ENCODE data around the gene GDPD4.
"Not testable (repeated sequence)": the region's sequence is repeated elsewhere in the genome, so short reads cannot be mapped to it uniquely, and the experiment has no call there.

Gene GDPD4, protein sequence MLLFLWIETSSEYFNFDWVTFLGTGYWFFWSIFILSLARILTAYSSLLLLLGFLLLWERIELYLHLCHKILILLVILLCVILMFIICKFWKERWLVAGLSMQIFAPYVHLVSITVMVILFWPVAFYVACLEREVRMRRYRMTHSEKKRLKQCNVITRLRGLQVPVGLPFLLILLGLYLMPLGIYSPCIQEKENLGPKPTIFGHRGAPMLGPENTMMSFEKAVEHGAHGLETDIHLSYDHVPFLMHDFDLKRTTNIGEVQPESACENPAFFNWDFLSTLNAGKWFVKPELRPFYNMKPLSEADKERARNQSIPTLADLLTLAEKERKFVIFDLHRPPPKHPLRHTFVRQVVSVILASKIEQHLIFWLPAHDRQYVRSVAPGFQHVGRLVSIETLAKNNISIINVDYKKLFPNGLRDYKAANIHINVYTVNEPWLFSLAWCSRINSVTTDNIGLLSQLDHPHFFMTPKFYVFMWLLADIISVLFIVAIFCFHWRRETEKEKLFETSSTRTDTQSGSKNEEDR

DNA sequence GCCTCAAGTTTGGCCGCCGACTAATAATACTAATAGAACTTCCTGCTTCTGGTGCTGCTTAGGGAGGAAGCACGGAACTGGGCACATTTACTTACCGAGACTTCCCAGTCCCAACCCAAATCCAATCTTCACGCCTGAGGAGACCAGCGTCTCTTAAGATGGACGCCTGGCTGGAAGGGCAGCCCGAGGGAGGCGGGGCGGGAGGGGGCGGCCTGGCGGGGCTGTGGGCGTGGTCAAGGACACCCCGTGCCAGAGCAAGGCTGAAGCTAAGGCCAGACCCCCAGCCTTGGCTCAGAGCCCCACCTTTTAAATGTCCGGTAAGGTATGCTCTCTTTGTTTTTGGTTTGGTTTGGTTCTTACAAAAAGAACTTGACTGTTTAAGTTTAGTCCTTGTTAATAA lies at the start of gene GDPD4:
TSS of gene GDPD4 (minus strand) at position 177 of the 400 bp plus-strand sequence. CDS start 16,549 bp downstream, outside the sequence.
- no peak for DNase-seq

DNA sequence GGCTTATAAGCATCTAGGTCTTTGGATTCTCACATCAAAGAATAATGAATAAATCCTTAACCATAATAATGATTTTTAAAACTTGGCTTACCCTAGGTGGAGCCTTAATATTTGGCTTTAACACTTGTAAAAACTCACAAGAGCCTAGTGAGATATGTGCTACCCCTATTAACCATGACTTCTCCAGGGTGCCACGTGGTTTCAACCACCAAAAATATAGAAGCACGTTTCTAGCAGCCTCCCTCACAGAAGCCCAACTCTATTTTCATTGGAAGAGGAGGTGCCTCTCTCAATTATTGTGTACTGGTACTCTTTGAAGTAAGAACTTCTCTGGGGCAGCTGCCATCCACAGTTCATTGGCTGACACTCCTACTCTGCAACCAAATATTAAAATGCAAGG lies 46.5 kb upstream of the GDPD4 start:
- DNase-seq, result no peak

DNA sequence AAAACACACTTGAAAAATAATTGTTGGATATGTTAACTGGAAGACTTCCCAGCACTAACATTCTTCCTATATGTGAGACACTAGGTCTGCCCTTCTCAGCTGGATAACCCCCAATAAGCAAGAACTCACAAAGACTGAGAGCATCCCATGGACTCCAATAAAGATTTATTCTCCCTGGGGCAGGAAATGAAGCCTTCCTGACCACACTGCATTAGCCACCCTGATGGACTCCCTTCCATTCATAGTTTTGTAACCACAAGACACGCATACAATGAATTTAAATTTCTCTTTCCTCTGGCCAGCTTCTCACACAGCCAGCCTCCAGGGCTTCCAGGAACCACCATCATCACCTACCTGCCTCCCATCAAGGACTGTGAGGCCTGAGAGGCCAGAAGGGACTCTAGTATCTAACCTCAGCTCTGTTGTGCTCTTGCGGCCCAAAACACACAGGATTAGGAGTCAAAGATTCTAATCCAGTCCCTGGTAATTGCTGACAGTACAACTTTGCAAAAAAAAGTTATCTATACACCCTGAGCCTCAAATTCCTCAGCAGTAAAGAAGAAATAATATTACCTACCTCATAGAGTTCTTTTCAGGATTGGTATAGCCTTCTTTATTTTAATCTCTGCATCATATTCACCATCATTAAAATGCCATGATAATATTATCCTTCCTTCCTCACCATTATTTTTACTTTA lies 45.6 kb upstream of the GDPD4 start:
- DNase-seq, result no peak

DNA sequence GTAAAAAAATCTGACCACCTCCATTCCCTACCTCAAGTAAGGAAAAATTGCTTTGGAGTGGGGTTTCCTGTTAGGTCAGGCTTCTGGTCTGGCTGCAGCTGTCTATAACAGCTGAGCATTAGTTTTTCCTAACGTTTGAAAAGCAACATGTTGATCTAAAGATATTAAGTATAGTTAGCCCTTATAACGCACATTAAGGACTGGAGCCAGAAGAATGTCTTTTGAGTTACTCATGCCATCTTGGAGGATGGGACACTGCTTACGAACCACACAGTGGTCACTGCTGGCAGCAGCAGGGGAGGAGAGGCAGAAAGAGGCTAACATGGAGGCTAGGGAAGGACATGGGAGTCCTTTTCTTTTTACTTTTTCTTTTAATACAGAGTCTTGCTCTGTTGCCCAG lies 44.1 kb upstream of the GDPD4 start:
- DNase-seq, result no peak

DNA sequence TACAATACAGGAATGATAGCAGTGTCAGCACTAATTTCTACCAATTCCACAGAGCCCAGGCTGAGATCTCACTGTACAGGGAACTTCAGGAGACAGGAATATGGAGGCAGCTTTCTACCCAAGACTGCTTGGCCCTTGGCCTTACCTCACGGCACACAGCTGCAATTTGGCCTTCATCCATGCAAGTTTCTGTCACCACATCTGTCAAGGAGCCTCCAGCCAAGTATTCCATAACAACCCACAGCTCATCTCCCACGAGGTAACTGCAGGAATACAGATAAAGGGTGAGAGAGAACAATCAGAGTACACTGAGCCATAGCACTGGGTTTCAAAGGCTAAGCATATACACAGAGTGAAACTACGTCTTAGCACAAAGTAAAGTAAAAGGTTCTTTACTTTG lies 39.0 kb upstream of the GDPD4 start:
- no peak for DNase-seq

DNA sequence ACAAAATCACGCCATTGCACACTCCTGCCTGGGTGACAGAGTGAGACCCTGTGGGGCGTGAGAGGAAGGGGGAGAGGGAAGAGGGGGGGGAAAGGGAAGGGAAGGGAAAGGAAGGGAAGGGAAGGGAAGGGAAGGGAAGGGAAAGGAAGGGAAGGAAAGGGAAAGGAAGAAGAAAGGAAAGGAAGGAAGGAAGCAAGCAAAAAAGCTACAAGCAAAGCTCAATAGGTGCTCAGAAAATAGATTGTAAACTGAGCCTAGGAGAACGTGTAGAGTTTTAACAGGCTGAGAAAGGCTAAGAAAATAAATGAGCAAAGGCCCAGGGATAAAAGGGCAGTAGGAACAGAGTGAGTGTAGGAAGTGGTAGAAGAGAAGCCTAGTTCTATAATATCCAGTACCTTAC lies 30.8 kb upstream of the GDPD4 start:
- DNase-seq, result no peak

DNA sequence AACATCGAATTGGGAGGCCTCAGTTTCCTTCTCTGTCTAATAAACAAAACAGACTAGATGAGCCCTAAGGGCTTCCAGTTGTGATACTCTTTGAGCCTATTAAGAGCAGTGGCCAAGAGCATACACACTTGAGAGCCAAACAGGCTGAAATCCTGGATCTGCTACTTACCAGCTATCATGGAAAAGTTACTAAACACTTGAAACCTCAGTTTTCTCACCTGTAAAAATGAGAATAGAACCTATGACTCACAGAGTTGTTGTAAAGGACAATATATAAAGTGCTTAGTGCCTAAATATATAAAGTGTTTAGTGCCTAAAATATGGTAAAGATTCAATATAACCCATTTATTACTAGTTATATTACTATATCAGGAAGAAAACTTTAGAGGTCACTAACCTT lies 23.7 kb upstream of the GDPD4 start:
- DNase-seq, result no peak

DNA sequence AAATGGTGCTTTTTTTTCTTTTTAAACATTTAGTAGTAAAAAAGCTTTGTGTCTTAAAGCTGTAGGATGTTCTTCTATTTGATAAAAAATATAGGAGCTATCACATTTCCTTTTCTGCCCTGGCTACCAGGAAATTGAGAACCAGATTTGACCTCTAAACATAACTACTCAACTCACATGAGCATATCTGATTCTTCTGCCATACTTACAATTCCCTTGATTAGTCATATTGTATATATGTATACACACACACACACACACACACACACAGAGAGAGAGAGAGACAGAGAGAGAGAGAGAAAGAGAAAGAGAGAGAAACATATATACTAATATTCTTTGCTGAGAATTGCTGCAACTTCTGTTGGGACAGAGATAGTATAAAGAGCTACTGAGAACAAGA lies 23.0 kb upstream of the GDPD4 start:
- no peak for DNase-seq

DNA sequence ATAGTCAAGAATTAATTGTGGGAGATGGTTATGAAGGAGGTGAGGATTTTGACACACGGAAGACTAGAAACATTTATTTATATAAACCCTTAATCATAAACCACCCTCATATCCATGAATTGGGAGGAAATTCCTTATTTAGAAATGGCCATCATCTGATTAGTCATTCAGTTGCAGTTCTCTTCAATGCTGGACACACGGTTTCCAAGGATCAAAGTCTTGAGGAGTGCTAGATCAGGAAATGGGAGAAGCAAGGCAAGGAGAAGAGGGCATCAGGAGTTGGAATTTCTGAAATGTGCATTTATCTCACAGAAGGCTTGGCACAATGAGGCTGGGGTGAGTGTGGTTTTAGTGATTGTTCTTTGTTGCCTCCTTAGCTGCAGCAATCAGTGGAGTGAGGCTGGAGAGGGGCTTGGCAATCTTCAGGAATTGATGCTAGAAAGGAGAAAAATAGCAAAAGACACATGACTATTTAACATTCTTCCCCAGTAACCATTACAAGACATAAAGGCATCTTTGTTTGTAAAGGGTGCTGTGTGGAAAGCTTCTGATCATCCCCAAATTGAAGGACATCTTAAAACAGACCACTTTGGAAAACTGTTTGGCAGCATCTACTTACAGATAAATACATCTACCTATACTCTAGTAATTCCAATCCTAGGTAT lies 21.6 kb upstream of the GDPD4 start:
- DNase-seq, result no peak

DNA sequence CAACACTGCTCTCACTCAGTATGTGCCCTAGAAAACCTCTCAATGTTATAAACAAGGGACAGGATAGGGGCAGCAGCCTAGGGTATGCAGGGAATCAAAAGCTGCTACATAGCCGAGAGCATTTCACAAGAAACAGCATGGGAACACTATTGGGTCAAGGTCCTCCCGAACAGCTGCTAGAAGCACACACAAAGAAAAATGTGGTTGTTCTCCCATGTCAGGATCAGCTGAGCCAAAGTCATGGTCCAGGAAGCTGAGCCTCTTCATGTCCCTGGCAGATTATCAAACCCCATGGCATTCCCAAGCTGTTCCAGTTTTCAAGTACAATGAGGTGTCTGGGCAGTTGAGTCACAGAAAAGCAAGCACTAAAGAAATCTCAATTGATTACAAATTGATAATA lies 21.0 kb upstream of the GDPD4 start:
- no peak for DNase-seq

DNA sequence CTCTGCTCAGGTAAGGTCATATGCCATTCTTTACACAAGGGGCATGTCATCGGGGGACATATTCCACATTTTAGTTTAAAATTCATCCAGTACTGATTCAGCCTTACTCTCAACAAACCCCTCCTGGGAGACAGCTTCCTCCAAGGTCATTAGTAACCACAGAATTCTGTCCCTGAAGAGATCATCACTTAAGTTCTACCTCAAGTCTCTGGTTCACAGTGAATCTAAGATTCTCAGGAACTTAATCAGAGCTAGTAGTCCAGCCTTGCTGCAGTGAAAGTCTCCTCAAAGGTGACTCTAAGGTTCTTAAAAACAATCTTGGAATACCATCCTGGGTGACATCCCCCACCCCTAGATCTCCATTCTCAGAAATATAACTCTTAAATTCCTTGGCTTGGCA lies 18.9 kb upstream of the GDPD4 start:
- DNase-seq, result no peak

DNA sequence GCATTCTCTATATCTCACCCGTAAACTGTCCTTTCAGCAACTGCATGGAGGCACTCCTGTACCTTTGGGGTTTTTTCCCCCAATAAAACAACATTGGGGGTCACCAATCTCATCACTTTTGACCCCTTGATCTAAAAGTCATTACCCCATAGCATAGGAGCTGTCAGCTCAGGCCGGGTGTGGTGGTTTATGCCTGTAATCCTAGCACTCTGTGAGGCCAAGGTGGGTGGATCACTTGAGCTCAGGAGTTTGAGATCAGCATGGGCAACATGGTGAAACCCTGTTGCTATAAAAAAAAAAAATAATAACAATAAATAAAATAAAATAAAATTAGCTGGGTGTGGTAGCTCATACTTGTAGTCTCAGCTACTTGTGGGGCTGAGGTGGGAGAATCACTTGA lies 17.1 kb upstream of the GDPD4 start:
- no peak for DNase-seq

DNA sequence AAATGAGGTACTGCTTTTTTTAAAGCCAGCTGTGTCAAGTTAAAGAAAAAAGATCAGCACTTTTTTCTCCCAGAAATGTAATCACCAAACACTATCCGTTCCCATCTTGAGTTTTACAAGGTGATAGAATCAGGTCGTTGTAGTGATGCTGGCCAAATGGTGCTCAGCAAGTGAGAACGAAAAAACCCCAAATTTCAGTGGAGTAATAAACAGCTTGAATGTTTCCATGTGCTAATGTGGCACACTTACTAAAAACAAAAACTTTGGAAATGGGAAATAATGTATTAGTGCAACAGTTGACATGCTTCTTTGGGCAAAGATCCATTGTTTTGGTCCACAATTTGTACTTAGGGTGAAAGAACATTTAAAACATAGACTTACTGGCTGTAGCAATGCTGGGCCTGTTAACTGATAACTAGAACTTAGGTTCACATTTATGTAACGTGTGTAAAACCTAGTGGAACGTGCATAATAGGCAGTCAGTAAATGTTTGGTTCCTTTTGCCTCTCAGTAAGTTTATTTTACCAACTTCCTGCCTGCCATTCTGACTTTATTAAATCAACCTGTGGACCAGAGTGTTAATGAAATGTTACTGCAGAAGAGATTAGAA lies 15.4 kb upstream of the GDPD4 start:
- DNase-seq, result no peak

DNA sequence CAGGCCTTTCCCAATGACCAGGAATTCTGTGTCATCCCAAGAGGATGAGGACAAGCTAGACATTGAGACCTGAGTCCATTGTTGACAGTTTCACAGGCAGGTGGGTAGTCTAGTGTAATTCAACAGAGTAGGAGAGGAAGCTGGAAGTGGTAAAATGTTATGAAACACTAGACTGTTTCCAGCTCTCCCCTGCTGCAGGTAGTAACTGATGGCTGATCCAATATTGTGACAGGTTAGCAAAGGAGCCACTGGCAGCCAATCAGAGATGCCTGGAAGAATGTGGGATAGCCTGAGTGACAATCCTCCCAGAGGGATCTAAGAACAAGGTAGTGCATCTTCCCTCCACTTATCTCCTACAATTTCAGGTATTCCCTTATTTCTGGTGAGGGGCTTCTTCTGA lies 10.6 kb upstream of the GDPD4 start:
- no peak for DNase-seq

DNA sequence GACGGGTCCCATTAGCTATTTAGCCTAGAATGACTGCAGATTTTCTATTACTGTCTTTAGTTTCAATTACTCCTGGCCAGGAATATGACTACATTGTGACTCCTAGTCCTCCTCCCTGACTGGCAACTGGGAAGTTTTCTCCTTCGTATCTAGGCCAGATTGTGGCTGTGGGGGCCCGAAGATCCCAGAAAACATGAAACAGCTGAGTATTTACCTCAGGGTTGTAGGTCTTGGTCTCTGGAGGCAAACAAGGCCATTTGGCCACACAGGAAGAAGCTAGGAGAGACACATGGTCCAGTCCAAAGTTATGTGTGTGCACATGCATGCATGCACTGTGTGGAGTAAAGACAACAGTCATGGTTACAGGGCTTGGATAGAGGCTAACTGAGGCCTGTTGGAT lies 10.2 kb upstream of the GDPD4 start:
- DNase-seq, result no peak

DNA sequence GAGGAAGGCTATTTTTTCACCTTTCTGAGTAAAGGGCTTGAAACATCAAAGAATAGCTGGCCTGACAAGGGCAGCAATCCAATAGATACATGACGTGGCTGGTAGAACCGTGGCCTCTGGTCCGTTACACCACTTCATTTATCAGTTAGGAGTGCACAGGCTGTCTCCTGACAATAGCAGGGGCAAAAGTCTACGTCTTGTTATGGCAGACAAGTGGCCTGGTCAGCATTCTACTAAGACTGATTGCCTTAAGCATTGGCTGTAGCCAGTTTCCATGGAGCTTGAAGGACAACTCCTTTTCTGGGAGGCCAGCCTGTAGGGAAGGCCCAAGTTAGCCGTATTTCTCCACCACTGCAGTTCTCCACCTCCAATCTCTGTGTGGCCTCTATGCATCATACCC lies 9.2 kb upstream of the GDPD4 start:
- no peak for DNase-seq

DNA sequence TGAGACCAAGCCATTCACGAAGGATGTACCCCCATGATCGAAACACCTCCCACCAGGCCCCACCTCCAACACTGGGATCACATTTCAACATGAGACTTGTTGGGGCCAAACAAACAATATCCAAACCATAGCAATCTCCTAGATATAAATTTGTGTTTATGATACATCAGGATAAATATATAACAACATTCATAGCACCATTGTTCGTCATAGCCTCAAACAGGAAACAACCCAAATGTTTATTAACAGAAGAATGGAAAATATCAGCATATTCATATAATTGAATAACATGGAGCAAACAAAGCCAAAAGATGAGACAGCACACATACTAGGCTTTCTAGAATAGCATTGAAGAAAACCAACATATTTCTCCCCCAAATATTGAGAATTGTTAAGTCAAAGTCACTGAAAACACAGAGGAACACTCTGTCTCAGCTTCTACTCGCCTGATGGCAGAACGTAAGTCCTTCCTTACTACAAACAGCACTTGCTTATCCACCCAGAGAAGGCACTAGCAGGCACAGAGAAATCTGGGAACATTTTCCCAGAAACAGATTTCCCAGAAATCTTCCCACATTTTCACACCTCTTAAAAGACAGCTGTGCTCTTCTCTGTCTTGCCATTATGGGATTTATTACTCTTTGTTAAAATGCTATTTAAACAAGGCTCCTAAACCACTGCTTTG lies 8.1 kb upstream of the GDPD4 start:
- DNase-seq, result no peak

DNA sequence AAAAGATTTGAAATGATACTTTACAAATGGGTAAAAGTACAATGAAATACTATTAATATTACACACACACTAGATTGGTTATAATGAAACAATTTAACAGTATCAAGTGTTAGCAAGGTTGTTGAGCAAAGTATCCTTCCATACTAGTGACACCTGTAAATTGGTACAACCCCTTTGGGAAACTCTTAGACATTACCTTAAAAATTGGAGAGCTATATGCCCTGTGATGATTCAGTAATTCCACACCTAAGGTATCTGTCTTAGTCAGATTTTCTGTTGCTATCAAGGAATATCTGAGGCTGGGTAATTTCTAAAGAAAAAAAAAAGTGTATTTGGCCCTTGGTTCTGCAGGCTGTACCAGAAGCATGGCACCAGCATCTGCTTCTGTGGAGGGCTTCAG lies 7.4 kb upstream of the GDPD4 start:
- no peak for DNase-seq

DNA sequence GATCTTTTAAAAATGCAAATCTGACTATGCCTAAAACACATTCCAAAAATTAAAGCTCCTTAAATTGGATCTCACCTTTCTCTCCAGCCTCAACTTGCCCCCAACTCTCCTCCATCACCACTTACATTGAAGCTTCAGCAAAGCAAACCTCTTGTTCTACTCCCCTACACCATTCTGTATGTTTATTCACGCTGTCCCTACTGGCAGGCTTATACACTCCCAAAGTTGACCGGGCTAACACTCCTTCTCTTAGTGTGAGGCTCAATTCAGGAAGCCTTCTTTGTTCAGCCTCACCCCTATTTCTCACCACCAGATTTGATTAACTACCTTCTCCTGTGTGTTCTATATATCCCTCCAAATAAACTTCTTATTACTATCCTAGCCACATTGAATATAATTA lies 1.8 kb upstream of the GDPD4 start:
- no peak for DNase-seq

DNA sequence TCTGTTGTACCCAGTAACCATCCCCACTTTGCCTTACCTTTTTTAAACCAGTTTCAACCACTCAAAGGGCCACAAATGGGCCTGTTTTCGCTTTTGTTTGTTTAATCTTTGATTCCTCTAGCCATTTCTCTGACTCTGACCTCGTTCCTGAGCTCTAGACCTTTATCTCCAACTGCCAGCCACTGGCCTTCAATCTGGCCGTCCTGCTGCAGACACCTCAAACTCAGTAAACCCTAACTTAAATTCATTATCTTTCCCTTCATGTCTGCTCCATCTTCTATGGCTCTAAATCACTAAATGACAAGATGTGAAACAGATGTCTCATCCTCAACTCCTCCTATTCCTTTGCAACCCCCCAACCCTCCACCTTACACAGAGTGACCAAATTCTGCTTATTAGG lies 1.3 kb upstream of the GDPD4 start:
- DNase-seq, result no peak

DNA sequence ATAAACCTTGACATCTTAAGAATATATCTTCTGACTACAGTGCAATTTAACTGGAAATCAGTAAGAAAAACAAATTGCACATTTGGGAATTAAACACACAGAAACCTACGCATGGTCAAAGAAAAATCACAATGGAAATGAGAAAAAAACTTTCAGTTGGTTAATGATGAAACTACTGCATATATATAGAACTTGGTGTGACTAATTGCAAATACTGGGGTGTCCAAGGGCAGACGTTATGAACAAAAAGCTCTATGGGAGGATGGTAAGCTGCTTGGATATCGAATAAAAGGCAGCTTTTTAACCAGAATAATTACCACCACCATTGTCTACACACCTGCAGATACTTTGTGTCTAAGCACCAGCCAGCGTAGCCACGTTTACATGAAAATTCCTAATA lies 791 bp downstream of the GDPD4 start:
- no peak for DNase-seq

DNA sequence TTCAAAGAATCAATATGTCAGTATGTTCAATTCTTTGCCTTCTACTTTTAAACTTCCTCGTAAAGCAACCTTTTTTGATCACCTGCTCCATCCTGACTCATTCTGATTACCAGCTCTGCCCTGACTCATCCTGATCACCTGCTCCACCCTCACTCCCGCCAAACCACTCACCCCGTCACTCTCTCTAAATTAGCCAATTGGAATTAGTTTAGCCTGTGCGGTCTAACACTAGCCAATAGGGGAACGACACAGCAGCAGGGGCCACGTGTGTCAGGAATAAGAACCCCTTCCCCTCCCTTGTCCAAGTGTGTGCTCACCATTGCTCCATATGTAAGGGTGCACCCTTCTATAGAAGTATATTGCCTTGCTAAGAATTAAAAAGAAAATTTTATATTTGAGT lies 1.5 kb downstream of the GDPD4 start:
- not testable (repeated sequence) for DNase-seq

DNA sequence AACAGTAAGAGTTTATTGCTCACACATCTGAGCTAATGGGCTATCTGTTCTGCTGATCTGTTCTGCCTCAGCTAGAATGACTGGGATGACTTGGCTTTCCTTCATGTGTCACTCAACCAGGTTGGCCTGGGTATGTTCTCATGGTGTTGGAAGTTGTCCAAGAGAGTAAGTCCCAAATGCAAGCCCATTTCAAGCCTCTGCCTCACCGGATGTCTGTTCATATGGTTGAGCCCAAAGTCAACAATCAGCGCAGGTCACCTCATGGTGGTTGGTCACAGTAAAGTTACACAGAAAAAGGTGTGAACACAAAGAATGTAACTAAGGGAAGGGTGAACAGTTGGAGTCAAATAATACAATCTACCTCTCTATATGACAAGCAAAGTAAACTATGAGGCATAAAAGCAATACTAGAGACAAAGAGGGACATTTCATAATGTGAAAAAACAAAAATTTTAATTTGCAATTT lies 1.9 kb downstream of the GDPD4 start:
- DNase-seq, result no peak
